SKM-1 (cell line): Measurements from ENCODE around the gene EFNA5.

Experiments
- DNase-seq: peaks from one replicate; lab custom pipeline; 2025; ENCODE audit not compliant: unreplicated experiment; lab: John Stamatoyannopoulos, UW

EFNA5 gene

DNA sequence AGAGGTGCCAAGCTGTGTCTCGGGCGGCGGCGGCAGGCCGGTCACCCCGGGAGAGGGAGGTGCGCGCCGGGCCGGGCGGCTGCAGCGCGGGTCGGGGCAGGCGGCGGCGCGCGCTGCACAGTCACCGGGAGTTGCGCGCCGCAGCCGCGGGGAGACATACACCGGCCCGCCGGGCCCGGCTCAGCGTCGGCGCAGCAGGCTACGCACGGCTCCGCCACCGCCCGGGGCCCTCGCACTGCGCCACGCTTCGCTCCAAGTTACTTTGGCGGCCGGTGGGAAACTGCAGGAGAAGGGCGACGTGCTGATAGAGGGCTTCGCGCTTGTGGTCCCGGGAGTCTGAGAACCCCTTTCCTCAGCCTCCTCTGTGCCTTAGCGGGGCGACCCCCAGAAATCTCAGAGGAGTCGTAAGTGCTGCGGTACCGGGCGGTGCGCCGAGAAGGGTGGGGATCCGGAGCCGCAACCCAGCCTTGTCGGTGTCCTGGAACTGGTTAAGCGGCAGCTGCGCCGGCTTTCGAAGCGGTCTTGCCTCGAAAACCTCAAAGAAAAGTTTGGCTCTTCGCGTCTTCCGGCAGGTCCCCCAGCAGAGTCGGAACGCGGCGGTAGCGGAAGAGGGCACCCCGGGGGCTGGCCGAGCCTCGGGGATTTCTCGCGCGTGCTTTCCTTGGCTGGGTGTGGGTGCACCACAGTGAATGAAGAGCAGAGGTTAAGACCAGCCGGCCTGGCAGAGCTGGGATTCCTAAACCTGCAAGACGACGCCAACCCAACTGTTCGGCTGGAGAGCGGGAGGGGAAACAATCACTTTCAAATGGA lies at the start of gene EFNA5:
Gene EFNA5, minus strand, starts transcription at position 6 of the 810 bp plus-strand sequence.
- no peak for DNase-seq

DNA sequence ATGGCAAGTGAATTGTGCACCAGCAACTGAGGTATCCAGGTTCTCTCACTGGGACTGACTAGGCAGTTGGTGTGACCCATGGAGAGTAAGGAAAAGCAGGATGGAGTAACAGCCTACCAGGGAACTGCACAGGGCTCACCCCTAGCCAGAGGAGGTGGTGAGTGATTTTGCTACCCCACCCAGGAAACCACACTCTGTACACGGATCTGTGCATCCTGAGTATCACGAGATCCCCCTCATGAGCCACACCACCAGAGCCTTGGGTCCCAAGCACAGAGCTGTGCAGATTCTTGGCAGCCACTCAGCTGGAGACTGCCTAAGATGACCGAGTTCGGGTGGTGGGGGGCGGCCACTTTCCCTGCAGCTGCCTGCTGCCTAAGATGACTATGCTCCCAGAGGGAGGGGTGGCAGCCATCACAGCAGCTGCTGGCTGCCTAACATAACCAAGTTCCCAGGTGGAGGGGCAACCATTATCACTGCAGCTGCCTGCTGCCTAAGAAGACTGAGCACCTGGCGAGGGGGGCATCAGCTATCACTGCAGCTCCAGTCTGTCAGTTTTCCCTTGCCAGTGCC lies 48.4 kb upstream of the EFNA5 start:
- DNase-seq: no peak

DNA sequence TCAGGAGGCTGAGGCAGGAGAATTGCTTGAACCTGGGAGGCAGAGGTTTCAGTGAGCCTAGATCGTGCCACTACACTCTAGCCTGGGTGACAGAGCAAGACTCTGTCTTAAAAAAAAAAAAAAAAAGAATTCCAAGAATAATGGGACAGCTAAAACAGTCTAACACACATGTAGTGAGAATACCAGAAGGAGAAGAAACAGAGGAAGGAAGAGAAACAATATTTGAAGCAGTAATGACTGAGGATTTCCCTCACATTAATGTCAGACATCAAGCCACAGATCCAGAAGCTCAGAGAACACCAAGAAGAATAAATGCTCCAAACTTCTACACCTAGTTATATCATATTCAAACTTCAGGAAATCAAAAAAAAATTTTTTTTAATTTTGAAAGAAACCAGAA lies 47.1 kb upstream of the EFNA5 start:
- DNase-seq: no peak

DNA sequence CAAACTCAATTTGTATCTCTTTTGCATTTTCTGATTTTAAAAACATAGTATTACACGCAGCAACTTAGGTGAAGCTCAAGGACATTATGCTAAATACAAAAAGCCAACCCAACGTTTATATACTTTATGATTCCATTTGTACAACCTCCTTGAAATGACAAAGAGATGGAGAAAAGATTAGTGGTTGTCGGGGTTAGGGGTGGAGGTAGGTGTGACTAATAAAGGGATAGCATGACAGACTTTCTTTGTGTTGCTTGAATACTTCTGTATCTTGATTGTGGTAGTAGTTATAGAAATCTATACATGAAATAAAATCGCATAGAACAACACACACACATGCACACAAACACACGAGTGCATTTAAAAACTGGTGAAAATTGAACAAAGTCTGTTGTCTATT lies 42.5 kb upstream of the EFNA5 start:
- DNase-seq: no peak

- no peak for DNase-seq
Observed at GRCh38 chr5:107712359-107712870, 41.7 kb upstream of the EFNA5 start.

GRCh38 chr5:107705402-107706014 lies 34.8 kb upstream of the EFNA5 start:
- DNase-seq: no peak

- no peak for DNase-seq
Observed at GRCh38 chr5:107704681-107705401, 34.1 kb upstream of the EFNA5 start.

DNA sequence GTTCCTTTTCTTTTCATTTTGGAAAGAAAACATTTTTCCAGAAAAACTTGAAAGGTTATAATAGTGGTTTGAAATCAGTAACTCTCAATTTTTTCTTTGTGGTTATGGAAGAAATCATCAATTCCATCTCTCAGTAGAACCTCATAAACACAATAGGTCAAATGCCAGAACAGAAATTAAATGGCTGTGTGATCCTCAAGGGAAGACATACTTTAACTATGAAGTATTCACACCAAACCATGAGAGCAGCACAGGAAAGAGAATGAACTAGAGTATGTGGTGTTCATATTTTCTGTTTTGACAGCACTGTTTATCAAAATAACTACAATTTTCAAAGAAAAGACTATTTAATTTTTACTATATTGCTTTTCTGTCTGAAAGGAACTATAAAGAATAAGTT lies 29.7 kb upstream of the EFNA5 start:
- DNase-seq: no peak

DNA sequence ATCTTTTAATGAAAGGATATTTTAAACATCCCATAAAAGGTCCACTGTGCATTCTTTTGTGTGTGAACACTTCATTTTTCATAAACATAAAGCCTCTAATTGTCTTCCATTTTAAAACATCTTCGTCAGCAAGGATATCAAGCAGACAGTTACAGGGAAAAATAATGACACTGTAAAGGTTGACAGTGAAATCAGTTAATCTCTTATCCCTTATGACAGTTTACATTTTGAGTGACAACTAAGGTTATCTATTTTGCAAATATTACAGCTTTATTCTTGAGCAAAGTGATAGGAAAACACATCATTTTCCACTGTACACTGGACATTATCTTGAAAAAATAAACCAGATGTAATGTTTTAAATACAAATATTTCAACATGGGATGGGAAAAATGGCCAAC lies 28.7 kb upstream of the EFNA5 start:
- no peak for DNase-seq

DNA sequence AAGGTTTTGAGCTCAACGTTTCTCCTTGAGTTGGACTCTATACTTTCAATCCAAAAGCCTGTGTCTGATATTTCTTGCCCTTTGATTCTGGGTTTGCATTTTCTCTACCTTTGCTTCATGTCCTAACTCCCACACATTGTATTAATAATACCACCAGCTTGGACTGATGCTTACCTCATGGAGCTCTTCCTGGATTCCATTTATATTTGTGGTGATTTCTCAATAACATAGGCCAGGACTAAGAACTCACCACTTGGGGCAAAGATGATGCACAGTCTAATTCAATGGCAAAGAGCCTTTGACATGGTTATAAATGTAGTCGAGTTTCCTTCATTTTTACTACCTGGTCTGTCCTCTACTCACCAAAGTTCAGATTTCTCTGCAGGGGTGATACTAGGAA lies 27.5 kb upstream of the EFNA5 start:
- DNase-seq: no peak

DNA sequence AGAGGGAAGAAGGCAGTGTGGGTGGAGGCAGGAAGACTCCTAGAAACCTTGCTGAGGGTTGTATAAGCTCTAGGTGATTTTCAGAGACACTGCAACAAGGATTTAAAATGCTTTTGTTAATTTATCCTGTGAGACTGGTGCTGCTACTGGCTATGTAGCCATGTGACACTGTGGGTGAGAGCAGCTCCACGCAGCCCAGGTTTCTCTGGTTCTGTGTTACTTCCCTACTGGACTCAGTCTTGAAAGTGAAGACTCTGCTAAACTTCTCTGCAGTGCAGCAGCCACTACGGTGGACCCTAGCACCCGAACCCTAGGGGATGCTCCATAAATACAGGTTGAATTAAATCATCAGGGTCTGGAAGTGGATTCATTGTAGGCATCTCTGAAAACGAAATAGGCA lies 25.8 kb upstream of the EFNA5 start:
- no peak for DNase-seq

- DNase-seq: no peak
Observed at GRCh38 chr5:107696080-107696479, 25.3 kb upstream of the EFNA5 start.

- DNase-seq: no peak
Observed at GRCh38 chr5:107687937-107688336, 17.2 kb upstream of the EFNA5 start.

- no peak for DNase-seq
Observed at GRCh38 chr5:107687404-107687803, 16.7 kb upstream of the EFNA5 start.

DNA sequence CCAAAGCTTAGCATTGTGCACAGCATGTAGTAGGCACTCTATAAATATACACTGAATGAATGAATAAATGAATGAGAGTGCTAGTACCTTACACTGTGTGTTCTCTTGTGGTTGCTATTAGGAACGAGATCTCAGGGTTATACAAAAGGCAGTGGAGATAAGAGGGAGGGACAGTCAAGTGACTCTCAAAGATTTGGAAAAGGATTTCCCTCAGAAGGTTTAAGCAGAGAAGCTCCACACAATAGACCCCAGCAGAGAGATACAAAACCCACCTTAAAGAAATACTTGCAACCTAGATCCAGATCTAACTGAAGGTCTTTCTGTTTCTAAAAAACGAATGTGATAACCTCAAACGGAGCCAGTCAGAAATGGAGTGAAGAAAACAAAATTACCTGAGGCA lies 11.8 kb upstream of the EFNA5 start:
- DNase-seq: no peak

DNA sequence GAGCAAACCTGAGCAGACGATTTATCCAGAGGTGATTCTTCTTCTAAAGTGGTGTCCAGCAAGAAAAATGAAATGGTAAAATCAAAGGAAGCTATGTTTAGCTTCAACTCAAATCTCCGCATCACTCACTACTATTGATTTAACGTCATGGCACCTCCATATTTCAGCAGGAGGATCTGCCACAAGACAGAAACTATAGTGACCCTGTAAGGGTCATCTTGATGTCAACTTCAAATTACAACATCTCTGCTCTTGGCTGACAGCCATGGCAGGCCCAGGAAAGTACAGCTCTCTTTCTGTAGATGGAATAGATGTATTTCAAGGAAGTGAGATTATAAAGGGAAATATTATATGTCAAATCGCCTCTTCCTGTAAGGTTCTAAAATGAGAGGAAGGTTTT lies 10.1 kb upstream of the EFNA5 start:
- no peak for DNase-seq

GRCh38 chr5:107680099-107680498 lies 9.4 kb upstream of the EFNA5 start:
- DNase-seq: no peak

DNA sequence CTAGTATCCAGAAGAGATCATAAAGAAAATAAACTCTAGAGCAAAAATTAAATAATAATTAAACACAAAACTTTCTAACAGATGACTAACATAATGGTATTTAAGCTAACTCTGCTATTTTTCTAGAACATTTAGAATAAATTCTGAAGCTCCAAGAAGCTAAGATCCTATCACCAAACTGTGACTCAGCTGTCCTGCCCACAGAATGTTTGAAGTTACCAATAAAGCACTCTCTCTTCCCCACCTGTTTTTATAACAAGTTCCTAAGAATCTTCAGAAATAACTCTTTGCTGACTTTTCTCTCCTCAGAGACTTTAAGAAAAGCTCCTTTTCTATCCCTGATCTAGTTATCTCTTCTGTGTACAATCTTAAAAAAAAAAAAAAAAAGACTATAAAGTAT lies 6.0 kb upstream of the EFNA5 start:
- no peak for DNase-seq

GRCh38 chr5:107675201-107675600 lies 4.5 kb upstream of the EFNA5 start:
- no peak for DNase-seq

- DNase-seq: no peak
Observed at GRCh38 chr5:107674655-107675054, 3.9 kb upstream of the EFNA5 start.

GRCh38 chr5:107673368-107674136 lies 2.8 kb upstream of the EFNA5 start:
- peak; percentile 50 for DNase-seq
